ENCODE data around the gene GIPC3.

- TF ChIP-seq CTCF (IDR thresholded peaks at IDR 0.05) (no peak), POLR2A (IDR thresholded peaks at IDR 0.05) (no peak)
Measured at GRCh38 chr19:3538965-3539755, 46.1 kb upstream of the GIPC3 start, which contains the start of gene TEKTIP1.

Measured in right lobe of liver (tissue), 4 donors.